Natural killer cell treated with Interleukin-12 subunit alpha and Interleukin-12 subunit beta and Interleukin-15 and Interleukin-18, amount 100 ng/mL, for 72 hours (primary cell): Measurements from ENCODE around the gene SYVN1. TPM values are rescaled to one million over a fixed set of nuclear protein-coding genes. Genes with fewer than 3 reads are reported as not detected.

Experiments
- total RNA-seq, 2 donors: library from RNA; stranded (reverse); gene quantifications; one replicate each; pipeline ENCODE4 v1.2.3, GENCODE V29; 2022

The SYVN1 gene
- total RNA-seq, 2 donors from 2014 or later = 78.8 to 80.1 TPM

Other genes starting within 250 kb of the SYVN1 start
- gene ATG2A, start 217.3 kb downstream of the SYVN1 start, total RNA-seq = 10 to 100 TPM; 24.1 to 31.9 TPM
- 10 to 100 TPM; 32.6 to 35.6 TPM for gene PPP2R5B, start 209.8 kb downstream of the SYVN1 start, total RNA-seq
- gene GPHA2, start 198.6 kb downstream of the SYVN1 start, total RNA-seq = not detected
- not detected for gene MAJIN, start 162.4 kb downstream of the SYVN1 start, total RNA-seq
- gene BATF2, start 137.5 kb downstream of the SYVN1 start, total RNA-seq = not detected
- gene ARL2, start 120.4 kb downstream of the SYVN1 start, total RNA-seq = 10 to 100 TPM; 29.4 to 50.5 TPM
- 10 to 100 TPM; 14.1 to 28.2 TPM for gene SNX15, start 107.1 kb downstream of the SYVN1 start, total RNA-seq
- gene SAC3D1, start 93.3 kb downstream of the SYVN1 start, total RNA-seq = 10 to 100 TPM in 1 of 2 donors, 1 to 10 TPM in 1; 7.6 to 18.5 TPM
- 10 to 100 TPM; 14.2 to 34.7 TPM for gene NAALADL1, start 76.0 kb downstream of the SYVN1 start, total RNA-seq
- 100 to 1,000 TPM in 1 of 2 donors, 10 to 100 TPM in 1; 59.2 to 140 TPM for gene CDCA5, start 50.5 kb downstream of the SYVN1 start, total RNA-seq
- 10 to 100 TPM; 34.1 to 36.5 TPM for gene ZFPL1, start 50.3 kb downstream of the SYVN1 start, total RNA-seq
- 100 to 1,000 TPM; 132 to 149 TPM for gene VPS51, start 38.3 kb downstream of the SYVN1 start, total RNA-seq
- gene TM7SF2, start 22.6 kb downstream of the SYVN1 start, total RNA-seq = 10 to 100 TPM; 18.6 to 30.7 TPM
- 10 to 100 TPM in 1 of 2 donors, 1 to 10 TPM in 1; 9.8 to 23.7 TPM for gene ZNHIT2, start 16.8 kb downstream of the SYVN1 start, total RNA-seq
- 100 to 1,000 TPM; 681 to 986 TPM for gene FAU, start 12.4 kb downstream of the SYVN1 start, total RNA-seq
- gene MRPL49, start 12.2 kb downstream of the SYVN1 start, total RNA-seq = 10 to 100 TPM; 77.8 to 80.4 TPM
- gene SPDYC, start 35.7 kb upstream of the SYVN1 start, total RNA-seq = not detected
- 100 to 1,000 TPM; 141 to 146 TPM for gene CAPN1, start 47.4 kb upstream of the SYVN1 start, total RNA-seq
- gene POLA2, start 127.4 kb upstream of the SYVN1 start, total RNA-seq = 10 to 100 TPM; 56.8 to 80.9 TPM
- 1 to 10 TPM in 1 of 2 donors, not detected in 1; 1.7 TPM for gene CDC42EP2, start 180.3 kb upstream of the SYVN1 start, total RNA-seq
- 10 to 100 TPM; 61.8 to 82.5 TPM for gene DPF2, start 199.3 kb upstream of the SYVN1 start, total RNA-seq
- gene TIGD3, start 220.2 kb upstream of the SYVN1 start, total RNA-seq = 1 to 10 TPM in 1 of 2 donors, under 1 TPM in 1; 0.59 to 1.3 TPM
- 10 to 100 TPM; 10.8 to 12.6 TPM for gene SLC25A45, start 248.1 kb upstream of the SYVN1 start, total RNA-seq